Keratinocyte (primary cell): ENCODE results near the gene GPX7.

Experiments used
- CTCF ChIP-seq, 3 experiments: IDR thresholded peaks in 1 of 3; conservative IDR thresholded peaks in 1 of 3; optimal IDR thresholded peaks in 1 of 3; 2 replicates in 2 of 3; 3 replicates in 1 of 3; pipeline versions ENCODE3 to v1.5.1; 2011; ENCODE audit warnings: low read length in 3 of 3, mild to moderate bottlenecking in 3 of 3, moderate library complexity in 2 of 3, control low read depth in 1 of 3, inconsistent platforms in 1 of 3; ENCODE audit not compliant: insufficient read depth in 2 of 3; ENCODE audit errors: extremely low read depth in 1 of 3
- EZH2 ChIP-seq: IDR thresholded peaks from one replicate; pipeline ENCODE4 v1.6.1; 2012; ENCODE audit warnings: inconsistent platforms, mild to moderate bottlenecking, low read length, moderate library complexity

DNA sequence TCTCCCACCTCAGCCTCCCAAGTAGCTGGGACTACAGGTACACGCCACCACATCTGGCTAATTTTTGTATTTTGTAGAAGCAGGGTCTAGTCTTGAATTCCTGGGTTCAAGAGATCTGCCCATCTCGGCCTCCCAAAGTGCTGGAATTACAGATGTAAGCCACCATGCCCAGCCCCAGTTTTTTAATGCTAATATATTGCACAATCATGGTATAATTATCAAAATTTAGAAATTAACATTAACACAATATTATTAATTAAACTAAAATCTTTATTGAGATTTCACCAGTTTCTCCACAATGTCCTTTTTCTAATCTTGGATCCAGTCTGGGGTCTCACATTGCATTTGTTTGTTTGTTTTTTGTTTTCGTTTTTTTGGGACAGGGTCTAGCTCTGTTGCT is 21.9 kb upstream of the GPX7 start:
- TF ChIP-seq CTCF (optimal IDR thresholded peaks at IDR 0.05 in 1 of 3, IDR thresholded peaks at IDR 0.05 in 1 of 3, conservative IDR thresholded peaks at IDR 0.05 in 1 of 3; ENCODE audit: extremely low read depth in 1 of 3, insufficient read depth in 2 of 3, low read length in 3 of 3) (no peak), EZH2 (no peak)
